GM10266 (cell line): Measurements from ENCODE around the gene ZNF580.

Experiments used
- DNase-seq: peaks from one replicate; pipeline ENCODE4 v3.0.0; 2012; ENCODE audit errors: extremely low spot score
- CTCF ChIP-seq: IDR thresholded peaks from 2 replicates; pipeline ENCODE4 v1.5.1; 2012; ENCODE audit warnings: mild to moderate bottlenecking, low read depth; ENCODE audit not compliant: control insufficient read depth, insufficient read depth; ENCODE audit errors: missing control alignments

Gene ZNF580

GRCh38 chr19:55643003-55643886, 2.4 kb downstream of the ZNF580 start, which contains the start of gene ZNF581:
ZNF581 (plus strand) TSS chr19:55643649; CDS start chr19:55644572, 923 bp downstream.
- DNase-seq = peak; percentile 91
- no peak for TF ChIP-seq CTCF

- TF ChIP-seq CTCF = no peak
- DNase-seq = no peak
Observed at GRCh38 chr19:55643887-55644176, 3.0 kb downstream of the ZNF580 start.

- DNase-seq = no peak
- no peak for TF ChIP-seq CTCF
Observed at GRCh38 chr19:55644191-55644833, 3.5 kb downstream of the ZNF580 start.

- TF ChIP-seq CTCF = no peak
- no peak for DNase-seq
Observed at GRCh38 chr19:55644842-55645511, 4.2 kb downstream of the ZNF580 start.

- DNase-seq = no peak
- no peak for TF ChIP-seq CTCF
Observed at GRCh38 chr19:55645512-55645881, 4.7 kb downstream of the ZNF580 start.

GRCh38 chr19:55646889-55647731, 6.3 kb downstream of the ZNF580 start:
- TF ChIP-seq CTCF = no peak
- no peak for DNase-seq
